Anterior cingulate cortex (tissue), 58 donors: ENCODE measurements around the gene AGAP3.

ENCODE experiments used
- DNase-seq, 58 donors: peaks; one replicate each; lab custom pipeline; 2025; lab: John Stamatoyannopoulos, UW

AGAP3 gene

GRCh38 chr7:151132461-151133205, 46.4 kb downstream of the AGAP3 start:
- DNase-seq, result no peak

GRCh38 chr7:151133266-151133985, 47.2 kb downstream of the AGAP3 start:
- no peak for DNase-seq

GRCh38 chr7:151133986-151134742, 47.9 kb downstream of the AGAP3 start:
- no peak for DNase-seq

- DNase-seq, result no peak
Measured at GRCh38 chr7:151134743-151135524, 48.7 kb downstream of the AGAP3 start.

GRCh38 chr7:151135525-151135845, 49.2 kb downstream of the AGAP3 start:
- DNase-seq, result no peak

GRCh38 chr7:151135866-151136843, 49.9 kb downstream of the AGAP3 start:
- DNase-seq, result no peak

- DNase-seq, result no peak
Measured at GRCh38 chr7:151137076-151137675, 50.9 kb downstream of the AGAP3 start.

GRCh38 chr7:151137791-151138152, 51.5 kb downstream of the AGAP3 start:
- no peak for DNase-seq

GRCh38 chr7:151138153-151138851, 52.0 kb downstream of the AGAP3 start:
- DNase-seq, result no peak

- DNase-seq, result no peak
Measured at GRCh38 chr7:151139071-151139790, 53.0 kb downstream of the AGAP3 start.

GRCh38 chr7:151139791-151140190, 53.5 kb downstream of the AGAP3 start:
- DNase-seq, result no peak

GRCh38 chr7:151140826-151141225, 54.6 kb downstream of the AGAP3 start:
- DNase-seq, result no peak

GRCh38 chr7:151141311-151141854, 55.1 kb downstream of the AGAP3 start:
- DNase-seq, result no peak

GRCh38 chr7:151141855-151142685, 55.8 kb downstream of the AGAP3 start:
- no peak for DNase-seq

GRCh38 chr7:151142686-151143040, 56.4 kb downstream of the AGAP3 start:
- peak in 41 of 58 donors; percentile 16 to 84 (median 64) for DNase-seq

- DNase-seq, result peak in 1 of 58 donors; percentile 56
Measured at GRCh38 chr7:151143261-151144015, 57.2 kb downstream of the AGAP3 start.
